ENCODE results near the gene ZNF326. TPM values are rescaled to one million over a fixed set of nuclear protein-coding genes. Genes with fewer than 3 reads are reported as not detected.

The ZNF326 gene
- polyA plus RNA-seq, 1 of the 3 experiments (the other 2 are of a cell fraction), result 16.4 TPM

DNA sequence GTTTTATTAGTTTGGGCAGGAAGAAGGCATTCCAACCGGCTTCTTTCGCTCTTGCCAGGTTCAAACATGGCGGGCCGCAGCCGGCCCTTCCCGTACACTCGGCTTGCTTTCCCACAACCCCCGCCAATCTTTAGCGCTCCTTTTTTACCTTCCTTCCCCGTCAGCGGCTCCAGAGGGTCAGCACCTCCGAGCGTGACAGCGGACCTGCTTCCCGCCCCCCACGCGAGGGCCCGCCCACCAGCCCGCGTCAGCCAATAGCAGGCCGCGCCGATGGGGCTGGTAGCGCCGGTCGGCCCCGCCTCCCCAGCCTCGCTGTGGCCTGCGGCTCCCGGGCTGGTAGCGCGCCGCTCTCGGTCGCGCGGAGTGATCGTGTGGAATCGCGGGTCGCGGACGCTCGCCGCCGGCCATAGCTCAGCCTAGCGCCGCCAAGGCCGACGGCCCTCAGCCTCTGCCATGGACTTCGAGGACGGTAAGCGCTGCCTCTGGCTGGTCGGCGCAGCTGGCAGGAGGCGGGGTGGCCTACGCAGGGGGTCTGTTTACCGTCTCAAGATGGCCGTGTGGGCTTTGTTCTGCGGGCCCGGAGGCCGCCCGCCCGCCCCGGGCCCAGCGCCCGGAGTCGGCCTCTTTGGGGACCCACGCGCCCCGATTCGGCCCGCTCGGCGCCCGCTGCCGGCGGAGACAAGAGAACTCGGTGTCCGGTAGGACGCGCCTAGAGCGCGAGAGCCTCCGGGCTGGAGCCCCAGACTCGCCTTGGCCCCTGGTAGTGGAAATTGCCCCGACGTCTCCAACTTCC lies at the start of gene ZNF326 (continued):
- TF ChIP-seq, protein P1, sequence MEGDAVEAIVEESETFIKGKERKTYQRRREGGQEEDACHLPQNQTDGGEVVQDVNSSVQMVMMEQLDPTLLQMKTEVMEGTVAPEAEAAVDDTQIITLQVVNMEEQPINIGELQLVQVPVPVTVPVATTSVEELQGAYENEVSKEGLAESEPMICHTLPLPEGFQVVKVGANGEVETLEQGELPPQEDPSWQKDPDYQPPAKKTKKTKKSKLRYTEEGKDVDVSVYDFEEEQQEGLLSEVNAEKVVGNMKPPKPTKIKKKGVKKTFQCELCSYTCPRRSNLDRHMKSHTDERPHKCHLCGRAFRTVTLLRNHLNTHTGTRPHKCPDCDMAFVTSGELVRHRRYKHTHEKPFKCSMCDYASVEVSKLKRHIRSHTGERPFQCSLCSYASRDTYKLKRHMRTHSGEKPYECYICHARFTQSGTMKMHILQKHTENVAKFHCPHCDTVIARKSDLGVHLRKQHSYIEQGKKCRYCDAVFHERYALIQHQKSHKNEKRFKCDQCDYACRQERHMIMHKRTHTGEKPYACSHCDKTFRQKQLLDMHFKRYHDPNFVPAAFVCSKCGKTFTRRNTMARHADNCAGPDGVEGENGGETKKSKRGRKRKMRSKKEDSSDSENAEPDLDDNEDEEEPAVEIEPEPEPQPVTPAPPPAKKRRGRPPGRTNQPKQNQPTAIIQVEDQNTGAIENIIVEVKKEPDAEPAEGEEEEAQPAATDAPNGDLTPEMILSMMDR (IDR thresholded peaks at IDR 0.05), result no peak
- TF ChIP-seq SMC3 (IDR thresholded peaks at IDR 0.05; ENCODE audit: low read depth, low read length) (no peak), GABPA (IDR thresholded peaks at IDR 0.05; ENCODE audit: low read depth) (peak; percentile 51; the same call in 1 of the 2 replicates), RAD21 (IDR thresholded peaks at IDR 0.05; ENCODE audit: low read length) (no peak), EZH2phosphoT487 (IDR thresholded peaks at IDR 0.05; ENCODE audit: borderline replicate concordance, low read depth) (no peak), RXRA (IDR thresholded peaks at IDR 0.05; ENCODE audit: borderline replicate concordance, low read depth) (no peak), RFX5 (IDR thresholded peaks at IDR 0.05; ENCODE audit: low read length) (no peak), JUND (IDR thresholded peaks at IDR 0.05) (no peak), ELF1 (IDR thresholded peaks at IDR 0.05) (peak; percentile 90)
- TF ChIP-seq, protein P2, sequence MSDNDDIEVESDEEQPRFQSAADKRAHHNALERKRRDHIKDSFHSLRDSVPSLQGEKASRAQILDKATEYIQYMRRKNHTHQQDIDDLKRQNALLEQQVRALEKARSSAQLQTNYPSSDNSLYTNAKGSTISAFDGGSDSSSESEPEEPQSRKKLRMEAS (IDR thresholded peaks at IDR 0.05; ENCODE audit: low read depth), result peak; percentile 64
- TF ChIP-seq, protein P3, sequence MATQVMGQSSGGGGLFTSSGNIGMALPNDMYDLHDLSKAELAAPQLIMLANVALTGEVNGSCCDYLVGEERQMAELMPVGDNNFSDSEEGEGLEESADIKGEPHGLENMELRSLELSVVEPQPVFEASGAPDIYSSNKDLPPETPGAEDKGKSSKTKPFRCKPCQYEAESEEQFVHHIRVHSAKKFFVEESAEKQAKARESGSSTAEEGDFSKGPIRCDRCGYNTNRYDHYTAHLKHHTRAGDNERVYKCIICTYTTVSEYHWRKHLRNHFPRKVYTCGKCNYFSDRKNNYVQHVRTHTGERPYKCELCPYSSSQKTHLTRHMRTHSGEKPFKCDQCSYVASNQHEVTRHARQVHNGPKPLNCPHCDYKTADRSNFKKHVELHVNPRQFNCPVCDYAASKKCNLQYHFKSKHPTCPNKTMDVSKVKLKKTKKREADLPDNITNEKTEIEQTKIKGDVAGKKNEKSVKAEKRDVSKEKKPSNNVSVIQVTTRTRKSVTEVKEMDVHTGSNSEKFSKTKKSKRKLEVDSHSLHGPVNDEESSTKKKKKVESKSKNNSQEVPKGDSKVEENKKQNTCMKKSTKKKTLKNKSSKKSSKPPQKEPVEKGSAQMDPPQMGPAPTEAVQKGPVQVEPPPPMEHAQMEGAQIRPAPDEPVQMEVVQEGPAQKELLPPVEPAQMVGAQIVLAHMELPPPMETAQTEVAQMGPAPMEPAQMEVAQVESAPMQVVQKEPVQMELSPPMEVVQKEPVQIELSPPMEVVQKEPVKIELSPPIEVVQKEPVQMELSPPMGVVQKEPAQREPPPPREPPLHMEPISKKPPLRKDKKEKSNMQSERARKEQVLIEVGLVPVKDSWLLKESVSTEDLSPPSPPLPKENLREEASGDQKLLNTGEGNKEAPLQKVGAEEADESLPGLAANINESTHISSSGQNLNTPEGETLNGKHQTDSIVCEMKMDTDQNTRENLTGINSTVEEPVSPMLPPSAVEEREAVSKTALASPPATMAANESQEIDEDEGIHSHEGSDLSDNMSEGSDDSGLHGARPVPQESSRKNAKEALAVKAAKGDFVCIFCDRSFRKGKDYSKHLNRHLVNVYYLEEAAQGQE (IDR thresholded peaks at IDR 0.05; ENCODE audit: low read depth, low read length), result peak; percentile 86

DNA sequence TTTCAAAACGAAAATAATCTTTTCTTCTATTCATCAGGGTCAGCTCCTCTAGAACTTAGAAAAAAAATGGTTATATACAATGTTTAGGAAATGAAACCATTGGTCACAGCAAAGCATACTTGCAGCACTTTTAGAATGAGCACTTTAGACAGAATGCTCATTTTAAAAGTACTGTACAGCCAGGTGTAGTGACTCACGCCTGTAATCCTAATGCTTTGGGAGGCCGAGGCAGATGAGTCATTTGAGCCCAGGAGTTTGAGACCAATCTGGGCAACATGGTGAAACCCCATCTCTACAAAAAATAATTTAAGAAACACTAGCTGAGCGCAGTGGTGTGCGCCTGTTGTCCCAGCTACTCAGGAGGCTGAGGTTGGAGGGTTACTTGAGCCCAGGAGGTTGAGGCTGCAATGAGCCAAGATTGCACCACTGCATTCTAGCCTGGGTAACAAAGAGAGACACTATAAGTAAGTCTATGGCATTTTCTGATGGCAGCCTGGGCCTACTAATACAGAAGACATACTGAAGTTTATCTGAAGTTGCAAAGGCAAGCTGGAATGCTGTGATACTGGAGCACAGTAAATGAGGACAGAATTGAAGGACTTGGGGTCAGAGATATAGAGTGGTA lies 48.9 kb upstream of the ZNF326 start:
- H3F3A ChIP-seq (replicated peaks; ENCODE audit: insufficient read depth), result peaks cover under 1% of the 10 kb centered on the region
- no peak overlapping the region for H3K9ac ChIP-seq
- no peaks in the 10 kb centered on the region for H3K79me2 ChIP-seq (ENCODE audit: insufficient read depth)
- H3K4me1 ChIP-seq (ENCODE audit: control insufficient read depth in 1 of 2, insufficient read depth in 2 of 2, low read depth in 1 of 2, low read length in 1 of 2), result peaks cover 0 to 10% of the 10 kb centered on the region in 2 experiments; a peak in 1 of 4 replicates
- CTCF ChIA-PET, result interaction anchor here (1.0 to 1.1 kb wide), 2 partner anchors 10 to 141 kb away, joined by 3 to 6 read pairs; no protein-coding TSS in a partner anchor
- WGBS (ENCODE audit: low lambda C conversion rate), result 67% methylated on average over 5 of the region's 5 CpGs
- H3K36me3 ChIP-seq (replicated peaks in 1 of 2; ENCODE audit: control insufficient read depth in 1 of 2, insufficient read depth in 2 of 2, low read length in 1 of 2), result no peaks in the 10 kb centered on the region
- no peaks in the 10 kb centered on the region for H3K9me2 ChIP-seq
- H3K9me3 ChIP-seq, result no peaks in the 10 kb centered on the region
- H3K4me3 ChIP-seq (ENCODE audit: low read depth in 2 of 2, low read length in 1 of 2), result no peak overlapping the region
- POLR2A ChIA-PET, result no interaction called here
- no peak overlapping the region for H2AFZ ChIP-seq (ENCODE audit: low read depth)
- no peak overlapping the region for H3K4me2 ChIP-seq
- H3K27me3 ChIP-seq (ENCODE audit: insufficient read depth), result no peaks in the 10 kb centered on the region
- DNase-seq, result no peak
- H4K20me1 ChIP-seq (ENCODE audit: insufficient read depth), result no peaks in the 10 kb centered on the region
- TF ChIP-seq FOSL2 (IDR thresholded peaks at IDR 0.05; ENCODE audit: borderline replicate concordance, low read depth) (peak; percentile 45; the same call in 1 of the 2 replicates), JUND (IDR thresholded peaks at IDR 0.05) (0 out of 2 replicates have a peak, but pooled peaks have one; percentile 32)
- TF ChIP-seq, protein P4, sequence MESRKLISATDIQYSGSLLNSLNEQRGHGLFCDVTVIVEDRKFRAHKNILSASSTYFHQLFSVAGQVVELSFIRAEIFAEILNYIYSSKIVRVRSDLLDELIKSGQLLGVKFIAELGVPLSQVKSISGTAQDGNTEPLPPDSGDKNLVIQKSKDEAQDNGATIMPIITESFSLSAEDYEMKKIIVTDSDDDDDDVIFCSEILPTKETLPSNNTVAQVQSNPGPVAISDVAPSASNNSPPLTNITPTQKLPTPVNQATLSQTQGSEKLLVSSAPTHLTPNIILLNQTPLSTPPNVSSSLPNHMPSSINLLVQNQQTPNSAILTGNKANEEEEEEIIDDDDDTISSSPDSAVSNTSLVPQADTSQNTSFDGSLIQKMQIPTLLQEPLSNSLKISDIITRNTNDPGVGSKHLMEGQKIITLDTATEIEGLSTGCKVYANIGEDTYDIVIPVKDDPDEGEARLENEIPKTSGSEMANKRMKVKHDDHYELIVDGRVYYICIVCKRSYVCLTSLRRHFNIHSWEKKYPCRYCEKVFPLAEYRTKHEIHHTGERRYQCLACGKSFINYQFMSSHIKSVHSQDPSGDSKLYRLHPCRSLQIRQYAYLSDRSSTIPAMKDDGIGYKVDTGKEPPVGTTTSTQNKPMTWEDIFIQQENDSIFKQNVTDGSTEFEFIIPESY (IDR thresholded peaks at IDR 0.05; ENCODE audit: borderline replicate concordance, low read depth), result no peak
- no peak overlapping the region for H3K27ac ChIP-seq (ENCODE audit: low read depth in 2 of 2, low read length in 1 of 2)
